Neural cell (in vitro differentiated cells): ENCODE data around the gene ESR1.

Experiments
- EZH2 ChIP-seq: fragments of 200-600, 300-800 bp; shearing (Covaris generic), sonication (generic); IDR thresholded peaks from 2 replicates; pipeline ENCODE4 v1.6.1; 2014; ENCODE audit warnings: antibody characterized with exemption, low read length, borderline replicate concordance, mild to moderate bottlenecking; ENCODE audit not compliant: insufficient read depth, poor library complexity, severe bottlenecking
- MXI1 ChIP-seq: fragments of 450-650 bp; conservative IDR thresholded peaks from 2 replicates; pipeline ENCODE4 v1.6.1; 2014; ENCODE audit warnings: antibody characterized with exemption, mild to moderate bottlenecking; ENCODE audit not compliant: poor library complexity, severe bottlenecking
- SMC3 ChIP-seq: fragments of 450-650 bp; conservative IDR thresholded peaks from 2 replicates; pipeline ENCODE4 v1.6.1; 2014; ENCODE audit warnings: antibody characterized with exemption, mild to moderate bottlenecking, moderate library complexity; ENCODE audit not compliant: poor library complexity
- TAF1 ChIP-seq: IDR thresholded peaks from 2 replicates; pipeline ENCODE4 v1.6.1; 2012; ENCODE audit warnings: low read depth
- TF ChIP-seq, protein P1 (sequence below): fragments of 450-650 bp; IDR thresholded peaks from 2 replicates; pipeline ENCODE4 v1.5.1; 2014; ENCODE audit warnings: antibody characterized with exemption, mild to moderate bottlenecking, moderate library complexity; ENCODE audit not compliant: poor library complexity, severe bottlenecking

DNA sequence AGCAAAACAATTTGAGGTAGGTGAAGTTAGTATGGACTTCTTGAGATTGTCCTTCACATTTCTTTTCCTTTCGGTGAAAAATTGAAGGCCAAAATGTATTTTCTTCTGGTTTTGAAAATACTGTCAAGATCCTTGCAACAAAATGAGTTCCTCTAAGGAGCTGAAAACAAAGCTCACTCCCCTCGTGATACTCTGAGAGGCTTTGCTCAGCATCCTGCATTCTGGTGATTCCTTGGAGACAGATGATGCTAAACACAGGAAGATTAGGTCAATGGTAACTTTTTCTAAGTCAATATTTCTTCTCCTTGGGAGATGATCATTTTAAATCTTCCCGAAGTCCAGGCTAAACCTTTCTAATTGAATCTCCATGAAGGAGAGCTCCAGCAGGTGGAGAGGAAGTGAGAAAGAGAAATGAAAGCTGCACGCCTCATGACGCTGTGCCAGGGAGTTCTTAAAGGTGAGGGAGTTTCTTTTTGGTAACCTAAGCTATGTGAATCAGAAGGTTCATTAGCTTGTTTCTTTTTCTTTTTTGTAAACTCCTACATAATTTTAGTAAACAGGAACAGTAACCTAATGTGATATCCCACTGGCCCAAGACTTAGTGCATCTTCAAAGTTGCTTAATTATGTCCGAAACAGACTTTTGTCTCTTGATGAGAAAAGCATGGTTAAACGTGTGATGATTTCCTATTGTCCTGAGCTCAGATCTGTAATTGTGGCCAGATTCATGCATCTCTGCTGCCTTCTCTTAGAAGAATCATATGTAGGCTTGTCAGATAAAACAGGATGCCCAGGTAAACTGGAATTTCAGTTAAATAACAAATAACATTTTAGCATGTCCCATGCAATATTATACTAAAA is 15.0 kb downstream of the ESR1 start:
- TF ChIP-seq, protein P1, sequence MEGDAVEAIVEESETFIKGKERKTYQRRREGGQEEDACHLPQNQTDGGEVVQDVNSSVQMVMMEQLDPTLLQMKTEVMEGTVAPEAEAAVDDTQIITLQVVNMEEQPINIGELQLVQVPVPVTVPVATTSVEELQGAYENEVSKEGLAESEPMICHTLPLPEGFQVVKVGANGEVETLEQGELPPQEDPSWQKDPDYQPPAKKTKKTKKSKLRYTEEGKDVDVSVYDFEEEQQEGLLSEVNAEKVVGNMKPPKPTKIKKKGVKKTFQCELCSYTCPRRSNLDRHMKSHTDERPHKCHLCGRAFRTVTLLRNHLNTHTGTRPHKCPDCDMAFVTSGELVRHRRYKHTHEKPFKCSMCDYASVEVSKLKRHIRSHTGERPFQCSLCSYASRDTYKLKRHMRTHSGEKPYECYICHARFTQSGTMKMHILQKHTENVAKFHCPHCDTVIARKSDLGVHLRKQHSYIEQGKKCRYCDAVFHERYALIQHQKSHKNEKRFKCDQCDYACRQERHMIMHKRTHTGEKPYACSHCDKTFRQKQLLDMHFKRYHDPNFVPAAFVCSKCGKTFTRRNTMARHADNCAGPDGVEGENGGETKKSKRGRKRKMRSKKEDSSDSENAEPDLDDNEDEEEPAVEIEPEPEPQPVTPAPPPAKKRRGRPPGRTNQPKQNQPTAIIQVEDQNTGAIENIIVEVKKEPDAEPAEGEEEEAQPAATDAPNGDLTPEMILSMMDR, result no peak
- no peak for TF ChIP-seq SMC3
- no peak for TF ChIP-seq EZH2
- TF ChIP-seq TAF1, result no peak
- no peak for TF ChIP-seq MXI1
